ENCODE results near the gene B4GALT4. TPM values are rescaled to one million over a fixed set of nuclear protein-coding genes. Genes with fewer than 3 reads are reported as not detected.

Gene B4GALT4
- total and polyA plus RNA-seq, 2 donors (not counting 3 experiments of a cell fraction or from before 2014, with no cell fraction given) = 3.7 to 7.1 TPM

DNA sequence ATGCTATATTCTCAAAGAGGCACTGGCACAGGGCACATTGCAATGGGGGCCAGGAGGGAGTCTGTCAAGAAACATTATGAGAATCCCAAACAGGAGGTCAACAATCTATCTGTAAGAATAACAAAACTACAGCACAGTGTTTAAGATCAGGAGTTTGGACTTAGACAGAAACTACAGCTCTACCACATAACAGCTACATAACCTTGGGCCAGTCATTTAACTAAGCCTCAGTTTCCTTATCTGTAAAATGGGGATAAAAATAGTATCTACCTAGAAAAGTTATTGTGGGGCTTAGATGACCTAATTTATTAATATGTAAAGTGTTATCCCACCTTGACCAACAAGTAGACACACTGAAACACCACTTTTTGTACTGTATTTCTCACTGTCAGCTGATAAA, 9.9 kb downstream of the B4GALT4 start:
- intact Hi-C loops (cut with micrococcal nuclease) (no loop called here), dilution Hi-C loops (cut with MboI; ENCODE audit: extremely low pct_ligation_motif_present, low sequenced_read_pairs) (no loop called here)
- Histone ChIP-seq H3K4me1 (ENCODE audit: control insufficient read depth, extremely low read depth, insufficient read depth, low read length) (no peaks in the 10 kb centered on the region), H3K36me3 (ENCODE audit: control insufficient read depth in 2 of 2, extremely low read depth in 1 of 2, insufficient read depth in 2 of 2, low read length in 2 of 2) (peaks cover 6 to 15% of the 10 kb centered on the region in 2 experiments), H3K9ac (replicated peaks; ENCODE audit: extremely low read depth, insufficient read depth, low read length) (no peak overlapping the region), H2AFZ (ENCODE audit: low read depth, low read length) (no peak overlapping the region), H3K9me3 (replicated peaks; ENCODE audit: control insufficient read depth, insufficient read depth, low read length) (no peaks in the 10 kb centered on the region), H3K9me1 (replicated peaks; ENCODE audit: control insufficient read depth, extremely low read depth, insufficient read depth, low read length) (no peaks in the 10 kb centered on the region), H3K4me2 (ENCODE audit: insufficient read depth, low read length) (no peak overlapping the region), H3K27me3 (ENCODE audit: control insufficient read depth in 2 of 2, insufficient read depth in 2 of 2, low read length in 2 of 2) (no peaks in the 10 kb centered on the region), H3K79me2 (ENCODE audit: control insufficient read depth, insufficient read depth, low read length) (no peaks in the 10 kb centered on the region), H4K20me1 (replicated peaks; ENCODE audit: control insufficient read depth, extremely low read depth, insufficient read depth, low read length) (no peaks in the 10 kb centered on the region), H3K27ac (ENCODE audit: insufficient read depth, low read depth, low read length) (no peak overlapping the region), H3K4me3 (replicated peaks in 1 of 3; ENCODE audit: insufficient read depth in 1 of 3, low read depth in 1 of 3, low read length in 3 of 3) (no peak overlapping the region)
- FAIRE-seq (no peak), DNase-seq (ENCODE audit: low read depth, low spot score) (no peak)
- TF ChIP-seq POLR2AphosphoS5 (IDR thresholded peaks at IDR 0.05; ENCODE audit: insufficient read depth, low read depth, low read length) (no peak), JUN (IDR thresholded peaks at IDR 0.05; ENCODE audit: borderline replicate concordance, insufficient read depth, insufficient read length, low read depth) (no peak), GATA2 (IDR thresholded peaks at IDR 0.05; ENCODE audit: insufficient read depth, insufficient read length, low read depth, low read length) (no peak), CTCF (IDR thresholded peaks at IDR 0.05; ENCODE audit: extremely low read depth in 1 of 2, insufficient read depth in 1 of 2, low read depth in 1 of 2, low read length in 2 of 2) (no peak), MYC (IDR thresholded peaks at IDR 0.05; ENCODE audit: low read depth, low read length) (no peak), FOS (IDR thresholded peaks at IDR 0.05; ENCODE audit: borderline replicate concordance, insufficient read depth, low read length) (no peak), POLR2A (IDR thresholded peaks at IDR 0.05; ENCODE audit: low read depth, low read length) (no peak), EZH2 (IDR thresholded peaks at IDR 0.05; ENCODE audit: borderline replicate concordance, low read depth, low read length, severe bottlenecking) (no peak)
- TF ChIP-seq, protein P1, sequence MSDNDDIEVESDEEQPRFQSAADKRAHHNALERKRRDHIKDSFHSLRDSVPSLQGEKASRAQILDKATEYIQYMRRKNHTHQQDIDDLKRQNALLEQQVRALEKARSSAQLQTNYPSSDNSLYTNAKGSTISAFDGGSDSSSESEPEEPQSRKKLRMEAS (IDR thresholded peaks at IDR 0.05; ENCODE audit: insufficient read depth, insufficient read length) = no peak
- ChIA-PET CTCF (no interaction called here), POLR2A (no interaction called here)
- BruUV-seq (replicated peaks) = no TSS peak
